Fibroblast of villous mesenchyme (primary cell): ENCODE results near the gene ASTN2. TPM values are rescaled to one million over a fixed set of nuclear protein-coding genes. Genes with fewer than 3 reads are reported as not detected.

Experiments used
- DNase-seq: peaks from one replicate; pipeline ENCODE4 v3.0.0-alpha.2; 2010; ENCODE audit warnings: low read depth
- H3K4me3 ChIP-seq: 2 replicates; pipeline ENCODE4 v1.5.1; 2011; ENCODE audit warnings: low read depth, mild to moderate bottlenecking, low read length
- CTCF ChIP-seq: IDR thresholded peaks from 2 replicates; pipeline ENCODE4 v1.5.1; 2012; ENCODE audit warnings: low read depth, mild to moderate bottlenecking, low read length; ENCODE audit not compliant: insufficient read depth
- total RNA-seq: library from RNA; depleted of rRNA; stranded (reverse); fragments of >200 nt; gene quantifications from 2 replicates; pipeline ENCODE4 v1.2.3, GENCODE V29; 2012

Gene ASTN2
- total RNA-seq, 1 donor, result 5.6 TPM

GRCh38 chr9:116987721-116988485 is 427.0 kb downstream of the ASTN2 start:
- no peak for DNase-seq
- H3K4me3 ChIP-seq, result no peak overlapping the region
- TF ChIP-seq CTCF, result no peak

- no peak for DNase-seq
- H3K4me3 ChIP-seq, result no peak overlapping the region
- no peak for TF ChIP-seq CTCF
Measured at GRCh38 chr9:116986015-116986414, 428.8 kb downstream of the ASTN2 start.

- no peak for DNase-seq
- no peak for TF ChIP-seq CTCF
Measured at GRCh38 chr9:116985596-116985995, 429.3 kb downstream of the ASTN2 start.

GRCh38 chr9:116984111-116984510 is 430.7 kb downstream of the ASTN2 start:
- H3K4me3 ChIP-seq, result no peak overlapping the region
- no peak for DNase-seq
- TF ChIP-seq CTCF, result no peak

More at GRCh38 chr9:116985596-116985995, 429.3 kb downstream of the ASTN2 start:
- H3K4me3 ChIP-seq, result no peak overlapping the region

GRCh38 chr9:116980582-116981120 is 434.2 kb downstream of the ASTN2 start:
- DNase-seq, result no peak
- no peak for TF ChIP-seq CTCF
- no peak overlapping the region for H3K4me3 ChIP-seq

- H3K4me3 ChIP-seq, result no peak overlapping the region
- TF ChIP-seq CTCF, result no peak
- no peak for DNase-seq
Measured at GRCh38 chr9:116979456-116979855, 435.4 kb downstream of the ASTN2 start.
